ENCODE measurements around the gene ACTL6B. TPM values are rescaled to one million over a fixed set of nuclear protein-coding genes. Genes with fewer than 3 reads are reported as not detected.
"Not testable (repeated sequence)": the region's sequence is repeated elsewhere in the genome, so short reads cannot be mapped to it uniquely, and the experiment has no call there.

The ACTL6B gene
- total and polyA plus RNA-seq, 2 donors = 0.05 to 0.18 TPM

DNA sequence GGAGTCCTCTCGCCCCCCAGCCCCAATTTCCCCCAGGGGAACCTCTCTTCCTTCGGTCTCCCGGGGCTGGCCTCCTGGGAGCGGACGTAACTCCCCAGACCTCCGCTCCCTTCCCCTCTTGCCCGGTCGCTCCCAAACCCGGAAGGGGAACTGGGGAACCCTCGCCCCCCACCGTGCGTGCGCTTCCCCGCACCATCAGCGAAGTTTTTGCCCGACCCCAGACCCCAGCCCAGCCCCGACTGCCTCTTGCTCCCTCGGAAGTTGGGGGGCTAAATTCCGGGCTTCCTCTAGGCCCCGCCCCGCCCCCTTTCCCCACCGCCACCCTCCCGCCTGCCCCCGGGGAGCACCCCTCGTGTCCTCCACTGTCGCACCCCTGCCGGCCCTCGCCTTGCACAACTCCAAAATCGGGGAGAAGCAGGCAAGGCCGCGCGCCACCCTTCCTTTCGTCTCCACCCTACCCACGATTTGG lies 17.7 kb upstream of the ACTL6B start:
- DNase-seq (ENCODE audit: low read depth in 6 of 9, low spot score in 9 of 9) = peak in 4 of 9 donors; percentile 48 to 58 (median 56)
- peaks cover 26 to 27% of the 10 kb centered on the region in 2 donors for H3K36me3 ChIP-seq (ENCODE audit: control insufficient read depth in 2 of 2, insufficient read depth in 2 of 2, low read length in 1 of 2)

DNA sequence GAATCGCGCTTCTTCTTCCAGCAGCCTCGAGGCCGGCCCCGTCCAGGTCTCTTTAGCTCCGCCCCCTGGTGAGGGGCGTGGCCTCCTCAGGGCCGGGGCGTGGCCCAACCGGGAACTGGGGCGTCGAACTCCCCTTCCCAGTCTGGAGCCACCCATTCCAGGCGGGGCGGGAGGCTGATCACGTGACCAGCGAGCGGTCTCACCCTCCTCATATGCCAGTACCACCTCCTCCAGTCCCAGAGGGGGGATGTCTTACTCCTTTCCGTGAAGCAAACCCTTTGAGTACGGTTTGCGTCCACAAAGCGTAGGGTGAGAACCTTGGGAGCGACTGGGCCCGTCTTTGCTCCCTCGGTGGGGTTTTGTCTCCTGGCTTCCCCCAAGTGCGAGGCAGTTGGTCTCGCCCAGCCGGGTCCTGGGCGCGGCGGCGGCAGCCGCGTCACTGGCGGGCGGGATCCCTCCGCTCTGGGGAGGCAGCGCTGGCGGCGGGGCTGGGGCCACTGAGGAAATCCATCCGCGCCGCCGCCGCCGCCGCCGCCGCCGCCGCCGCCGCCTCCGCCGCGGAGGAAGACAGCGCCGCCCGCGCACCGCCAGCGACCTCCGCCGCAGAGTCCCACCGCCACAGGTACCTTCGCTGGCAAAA lies 17.2 kb upstream of the ACTL6B start, which contains the start of gene GNB2:
TSS of gene GNB2 (plus strand) at position 439 of the 640 bp plus-strand sequence. CDS start 2,526 bp downstream, outside the sequence.
- Histone ChIP-seq H3K27me3 (ENCODE audit: control insufficient read depth in 2 of 2, insufficient read depth in 1 of 2, low read length in 1 of 2) (peaks cover 2 to 7% of the 10 kb centered on the region in 2 donors), H3K4me3 (ENCODE audit: low read length in 2 of 2) (peak within 1 kb of the TSS; percentile 99 to 100), H3K36me3 (ENCODE audit: control insufficient read depth in 2 of 2, insufficient read depth in 2 of 2, low read length in 1 of 2) (peaks cover 20 to 21% of the 10 kb centered on the region in 2 donors), H3K9me3 (ENCODE audit: control insufficient read depth in 2 of 2, insufficient read depth in 1 of 2, low read length in 1 of 2) (peaks cover 0 to 5% of the 10 kb centered on the region in 2 donors), H3K4me1 (ENCODE audit: control insufficient read depth in 2 of 2, insufficient read depth in 2 of 2, low read length in 2 of 2) (peaks cover 4 to 16% of the 10 kb centered on the region in 2 donors), H3K27ac (ENCODE audit: low read depth in 1 of 2, low read length in 1 of 2) (peak within 1 kb of the TSS; percentile 85 to 98)
- under 1% methylated on average over 65 of the region's 65 CpGs for WGBS
- DNase-seq (ENCODE audit: low read depth in 6 of 9, low spot score in 9 of 9) = peak; percentile 90 to 98 (median 96)

More for the DNA sequence above, 17.7 kb upstream of the ACTL6B start:
- H3K27ac ChIP-seq (ENCODE audit: low read depth in 1 of 2, low read length in 1 of 2) = peak overlapping the region; percentile 85 to 95
- H3K27me3 ChIP-seq (ENCODE audit: control insufficient read depth in 2 of 2, insufficient read depth in 1 of 2, low read length in 1 of 2) = peaks cover 2 to 7% of the 10 kb centered on the region in 2 donors
- H3K9me3 ChIP-seq (ENCODE audit: control insufficient read depth in 2 of 2, insufficient read depth in 1 of 2, low read length in 1 of 2) = peaks cover 0 to 5% of the 10 kb centered on the region in 2 donors
- WGBS = under 1% methylated on average over 34 of the region's 34 CpGs
- H3K4me1 ChIP-seq (ENCODE audit: control insufficient read depth in 2 of 2, insufficient read depth in 2 of 2, low read length in 2 of 2) = peaks cover 4 to 16% of the 10 kb centered on the region in 2 donors
- peak overlapping the region; percentile 99 to 100 for H3K4me3 ChIP-seq (ENCODE audit: low read length in 2 of 2)

DNA sequence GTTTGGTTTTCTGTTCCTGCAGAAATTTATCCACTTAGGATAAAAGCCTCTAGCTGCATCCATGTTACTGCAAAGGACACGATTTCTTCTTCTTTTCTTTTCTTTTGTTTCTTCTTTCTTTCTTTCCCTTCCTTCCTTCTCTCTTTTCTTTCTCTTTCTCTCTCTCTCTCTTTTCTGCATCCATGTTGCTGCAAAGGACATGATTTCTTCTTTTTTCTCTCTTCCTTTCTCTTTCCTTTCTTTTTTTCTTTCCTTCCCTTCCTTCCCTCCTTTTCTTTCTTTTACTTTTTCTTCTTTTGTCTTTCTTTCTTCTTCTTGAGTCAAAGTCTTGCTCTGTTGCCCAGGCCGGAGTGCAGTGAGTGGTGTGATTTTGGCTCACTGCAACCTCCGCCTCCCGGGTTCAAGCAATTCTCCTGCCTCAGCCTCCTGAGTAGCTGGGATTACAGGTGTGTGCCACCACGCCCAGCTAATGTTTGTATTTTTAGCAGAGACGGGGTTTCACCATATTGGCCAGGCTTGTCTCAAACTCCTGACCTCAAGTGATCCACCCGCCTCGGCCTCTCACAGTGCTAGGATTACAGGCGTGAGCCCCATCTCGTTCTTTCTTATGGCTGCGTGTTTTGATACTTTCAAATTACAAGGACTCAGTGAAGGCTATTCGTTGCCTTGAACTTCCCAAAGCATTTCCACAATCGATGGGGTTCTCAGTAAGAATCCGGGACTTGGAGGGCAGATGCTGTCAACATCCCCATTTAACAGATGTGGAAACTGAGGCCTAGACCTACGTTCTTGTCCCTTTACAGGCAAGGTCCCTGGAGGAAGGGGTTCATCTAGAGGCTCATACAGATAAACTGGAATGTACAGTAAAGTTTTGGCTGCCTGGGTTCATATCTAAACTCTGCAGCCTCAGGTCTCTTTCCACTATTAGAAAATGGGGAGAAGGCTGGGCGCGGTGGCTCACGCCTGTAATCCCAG lies 15.4 kb upstream of the ACTL6B start:
- no peak overlapping the region for H3K27ac ChIP-seq (ENCODE audit: low read depth in 1 of 2, low read length in 1 of 2)
- H3K4me1 ChIP-seq (ENCODE audit: control insufficient read depth in 2 of 2, insufficient read depth in 2 of 2, low read length in 2 of 2) = peaks cover 4 to 13% of the 10 kb centered on the region in 2 donors
- no peak overlapping the region for H3K4me3 ChIP-seq (ENCODE audit: low read length in 2 of 2)
- peaks cover 0 to 5% of the 10 kb centered on the region in 2 donors for H3K9me3 ChIP-seq (ENCODE audit: control insufficient read depth in 2 of 2, insufficient read depth in 1 of 2, low read length in 1 of 2)
- peaks cover 2 to 14% of the 10 kb centered on the region in 2 donors for H3K27me3 ChIP-seq (ENCODE audit: control insufficient read depth in 2 of 2, insufficient read depth in 1 of 2, low read length in 1 of 2)
- WGBS = 96% methylated on average over 18 of the region's 18 CpGs
- peaks cover 2 to 4% of the 10 kb centered on the region in 2 donors for H3K36me3 ChIP-seq (ENCODE audit: control insufficient read depth in 2 of 2, insufficient read depth in 2 of 2, low read length in 1 of 2)
- DNase-seq (ENCODE audit: low read depth in 6 of 9, low spot score in 9 of 9) = no peak

DNA sequence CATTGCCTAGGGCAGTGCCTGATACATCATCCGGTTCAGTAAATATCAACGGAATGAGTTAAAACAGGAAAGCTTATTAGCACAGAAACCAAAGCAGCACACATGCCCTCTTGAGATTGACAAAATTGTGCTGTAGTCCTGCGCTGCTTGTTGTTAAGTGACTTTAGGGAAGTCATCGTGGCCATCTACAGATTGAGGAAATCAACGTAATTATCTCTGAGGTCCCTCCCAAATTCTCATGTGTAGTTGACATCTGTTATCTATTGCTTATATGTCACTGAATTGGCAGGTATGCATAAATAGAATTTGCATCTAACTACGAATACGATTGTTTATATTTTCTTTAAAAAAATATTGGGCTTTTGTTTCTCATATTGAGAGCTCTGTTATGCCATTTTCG lies 13.8 kb upstream of the ACTL6B start:
- no peak for DNase-seq (ENCODE audit: low read depth in 6 of 9, low spot score in 9 of 9)
- no peak overlapping the region for H3K4me3 ChIP-seq (ENCODE audit: low read length in 2 of 2)
- peaks cover 0 to 8% of the 10 kb centered on the region in 2 donors for H3K4me1 ChIP-seq (ENCODE audit: control insufficient read depth in 2 of 2, insufficient read depth in 2 of 2, low read length in 2 of 2)
- no peaks in the 10 kb centered on the region for H3K9me3 ChIP-seq (ENCODE audit: control insufficient read depth in 2 of 2, insufficient read depth in 1 of 2, low read length in 1 of 2)
- WGBS = 80% methylated on average over 8 of the region's 8 CpGs
- no peaks in the 10 kb centered on the region for H3K36me3 ChIP-seq (ENCODE audit: control insufficient read depth in 2 of 2, insufficient read depth in 2 of 2, low read length in 1 of 2)
- H3K27ac ChIP-seq (ENCODE audit: low read depth in 1 of 2, low read length in 1 of 2) = no peak overlapping the region
- H3K27me3 ChIP-seq (ENCODE audit: control insufficient read depth in 2 of 2, insufficient read depth in 1 of 2, low read length in 1 of 2) = peaks cover 2 to 24% of the 10 kb centered on the region in 2 donors

DNA sequence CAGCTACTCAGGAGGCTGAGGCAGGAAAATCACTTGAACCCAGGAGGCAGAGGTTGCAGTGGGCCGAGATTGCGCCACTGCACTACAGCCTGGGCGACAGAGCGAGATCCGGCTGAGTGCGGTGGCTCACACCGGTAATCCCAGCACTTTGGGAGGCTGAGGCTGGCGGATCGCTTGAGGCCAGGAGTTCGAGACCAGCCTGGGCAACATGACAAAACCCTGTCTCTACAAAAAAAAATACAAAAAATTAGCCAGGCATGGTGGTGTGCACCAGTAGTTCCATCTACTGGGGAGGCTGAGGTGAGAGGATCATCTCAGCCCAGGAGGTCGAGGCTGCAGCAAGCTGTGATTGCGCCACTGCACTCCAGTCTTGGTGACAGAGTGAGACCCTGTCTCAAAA lies 12.9 kb upstream of the ACTL6B start:
- not testable (repeated sequence) for H3K4me3 ChIP-seq (ENCODE audit: low read length in 2 of 2); H3K36me3 ChIP-seq (ENCODE audit: control insufficient read depth in 2 of 2, insufficient read depth in 2 of 2, low read length in 1 of 2); H3K27ac ChIP-seq (ENCODE audit: low read depth in 1 of 2, low read length in 1 of 2); DNase-seq (ENCODE audit: low read depth in 6 of 9, low spot score in 9 of 9); H3K4me1 ChIP-seq (ENCODE audit: control insufficient read depth in 2 of 2, insufficient read depth in 2 of 2, low read length in 2 of 2); H3K9me3 ChIP-seq (ENCODE audit: control insufficient read depth in 2 of 2, insufficient read depth in 1 of 2, low read length in 1 of 2)
- peaks cover 2 to 24% of the 10 kb centered on the region in 2 donors for H3K27me3 ChIP-seq (ENCODE audit: control insufficient read depth in 2 of 2, insufficient read depth in 1 of 2, low read length in 1 of 2)
- 95% methylated on average over 12 of the region's 12 CpGs for WGBS

DNA sequence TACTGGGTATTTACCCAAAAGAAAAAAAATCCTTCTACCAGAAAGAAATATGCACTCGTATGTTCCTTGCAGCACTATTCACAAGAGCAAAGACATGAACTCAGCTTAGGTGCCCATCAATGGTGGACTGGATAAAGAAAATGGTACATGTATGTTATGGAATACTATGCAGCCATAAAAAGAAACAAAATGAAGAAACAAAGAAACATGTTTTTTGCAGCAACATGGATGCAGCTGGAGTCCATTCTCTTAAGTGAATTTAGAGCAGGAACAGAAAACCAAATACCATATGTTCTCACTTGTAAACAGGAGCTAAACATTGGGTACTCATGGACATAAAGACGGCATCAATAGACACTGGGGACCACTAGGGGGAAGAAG lies 11.8 kb upstream of the ACTL6B start:
- Histone ChIP-seq H3K4me3 (ENCODE audit: low read length in 2 of 2) (no peak overlapping the region), H3K27ac (ENCODE audit: low read depth in 1 of 2, low read length in 1 of 2) (no peak overlapping the region), H3K9me3 (ENCODE audit: control insufficient read depth in 2 of 2, insufficient read depth in 1 of 2, low read length in 1 of 2) (no peaks in the 10 kb centered on the region), H3K27me3 (ENCODE audit: control insufficient read depth in 2 of 2, insufficient read depth in 1 of 2, low read length in 1 of 2) (peaks cover 2 to 24% of the 10 kb centered on the region in 2 donors), H3K4me1 (ENCODE audit: control insufficient read depth in 2 of 2, insufficient read depth in 2 of 2, low read length in 2 of 2) (peaks cover 0 to 6% of the 10 kb centered on the region in 2 donors), H3K36me3 (ENCODE audit: control insufficient read depth in 2 of 2, insufficient read depth in 2 of 2, low read length in 1 of 2) (no peaks in the 10 kb centered on the region)
- 94% methylated on average over 2 of the region's 2 CpGs for WGBS
- no peak for DNase-seq (ENCODE audit: low read depth in 6 of 9, low spot score in 9 of 9)

DNA sequence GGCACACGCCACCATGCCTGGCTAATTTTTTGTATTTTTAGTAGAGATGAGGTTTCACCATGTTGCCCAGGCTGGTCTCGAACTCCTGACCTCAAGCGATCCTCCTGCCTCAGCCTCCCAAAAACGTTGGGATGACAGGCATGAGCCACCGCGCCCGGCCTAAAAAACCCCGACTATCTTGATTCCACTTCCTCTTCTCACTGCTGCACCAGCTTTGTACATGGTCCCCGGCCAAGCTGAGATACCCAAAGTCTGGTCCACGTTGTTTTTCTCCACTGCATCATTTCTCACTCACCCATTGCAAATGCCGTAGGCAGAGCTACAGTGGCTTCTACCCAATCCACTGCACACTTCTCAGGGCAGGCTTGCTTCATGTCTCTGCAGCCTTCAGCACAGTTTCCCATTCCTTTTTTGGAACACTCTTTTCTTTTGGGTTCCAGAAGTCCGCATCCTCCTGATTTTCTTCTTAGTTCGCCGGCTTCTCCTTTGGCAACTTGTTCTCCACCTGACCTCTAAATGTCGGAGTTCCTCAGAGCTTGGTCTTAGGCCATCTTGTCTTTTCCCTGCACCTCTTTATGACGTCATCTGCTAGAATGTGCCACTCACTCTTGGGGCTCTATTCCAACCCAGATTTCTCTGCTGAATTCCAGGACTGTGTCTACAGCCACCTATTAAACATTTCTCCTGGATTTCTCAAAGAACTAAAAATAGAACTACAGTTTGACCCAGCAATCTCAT lies 11.3 kb upstream of the ACTL6B start:
- Histone ChIP-seq H3K27me3 (ENCODE audit: control insufficient read depth in 2 of 2, insufficient read depth in 1 of 2, low read length in 1 of 2) (peaks cover 2 to 24% of the 10 kb centered on the region in 2 donors), H3K4me1 (ENCODE audit: control insufficient read depth in 2 of 2, insufficient read depth in 2 of 2, low read length in 2 of 2) (no peaks in the 10 kb centered on the region), H3K27ac (ENCODE audit: low read depth in 1 of 2, low read length in 1 of 2) (no peak overlapping the region), H3K36me3 (ENCODE audit: control insufficient read depth in 2 of 2, insufficient read depth in 2 of 2, low read length in 1 of 2) (no peaks in the 10 kb centered on the region), H3K4me3 (ENCODE audit: low read length in 2 of 2) (no peak overlapping the region), H3K9me3 (ENCODE audit: control insufficient read depth in 2 of 2, insufficient read depth in 1 of 2, low read length in 1 of 2) (no peaks in the 10 kb centered on the region)
- WGBS = 85% methylated on average over 16 of the region's 16 CpGs
- no peak for DNase-seq (ENCODE audit: low read depth in 6 of 9, low spot score in 9 of 9)

DNA sequence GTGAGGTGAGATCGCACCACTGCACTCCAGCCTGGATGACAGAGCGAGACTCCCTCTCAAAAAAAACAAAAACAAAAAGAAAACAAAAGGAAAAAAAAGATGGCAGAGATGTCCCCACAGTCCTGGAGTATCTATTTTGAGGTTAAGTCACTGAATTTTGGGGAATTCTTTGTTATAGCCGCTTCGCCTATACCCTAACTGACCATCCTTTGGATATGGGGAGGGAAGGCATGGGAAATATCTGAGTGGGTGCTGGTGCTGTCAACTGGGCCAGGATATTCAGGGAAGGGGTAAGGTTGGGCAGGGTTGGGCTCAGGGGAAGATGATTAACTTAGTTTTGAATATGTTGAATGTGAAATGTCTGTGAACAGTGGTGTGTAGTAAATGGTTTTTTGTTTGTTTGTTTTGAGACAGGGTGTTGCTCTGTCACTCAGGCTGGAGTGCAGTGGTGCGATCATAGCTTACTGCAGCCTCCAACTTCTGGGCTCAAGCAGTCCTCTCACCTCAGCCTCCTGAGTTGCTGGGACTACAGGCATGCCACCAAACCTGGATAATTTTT lies 9.0 kb upstream of the ACTL6B start:
- H3K36me3 ChIP-seq (ENCODE audit: control insufficient read depth in 2 of 2, insufficient read depth in 2 of 2, low read length in 1 of 2) = no peaks in the 10 kb centered on the region

More for the DNA sequence above, 9.0 kb upstream of the ACTL6B start:
- DNase-seq (ENCODE audit: low read depth in 6 of 9, low spot score in 9 of 9) = no peak
- H3K9me3 ChIP-seq (ENCODE audit: control insufficient read depth in 2 of 2, insufficient read depth in 1 of 2, low read length in 1 of 2) = no peaks in the 10 kb centered on the region
- no peak overlapping the region for H3K27ac ChIP-seq (ENCODE audit: low read depth in 1 of 2, low read length in 1 of 2)
- no peak overlapping the region for H3K4me3 ChIP-seq (ENCODE audit: low read length in 2 of 2)
- WGBS = 98% methylated on average over 5 of the region's 5 CpGs
- peaks cover 2 to 20% of the 10 kb centered on the region in 2 donors for H3K27me3 ChIP-seq (ENCODE audit: control insufficient read depth in 2 of 2, insufficient read depth in 1 of 2, low read length in 1 of 2)
- H3K4me1 ChIP-seq (ENCODE audit: control insufficient read depth in 2 of 2, insufficient read depth in 2 of 2, low read length in 2 of 2) = no peaks in the 10 kb centered on the region

All from thymus (tissue), 11 donors.